MM.1S (cell line): Measurements from ENCODE around the gene UBAC1.
A peak's percentile ranks its signal among the peaks of the same experiment; 100 is the strongest.

Experiments
- DNase-seq: peaks from one replicate; pipeline ENCODE4 v3.0.0-alpha.2; 2015
- H2AFZ ChIP-seq: fragments of 300-600 bp; sonication (generic); 2 replicates; pipeline ENCODE4 v1.6.0; 2016; ENCODE audit warnings: antibody characterized with exemption, low read length
- H3F3A ChIP-seq: fragments of 300-600 bp; sonication (generic); 2 replicates; pipeline ENCODE4 v1.6.1; 2016; ENCODE audit warnings: mild to moderate bottlenecking, antibody characterized with exemption, low read length, moderate library complexity, mixed read lengths; ENCODE audit not compliant: insufficient read depth
- H3K27ac ChIP-seq: fragments of 300-600 bp; sonication (generic); 2 replicates; pipeline ENCODE4 v1.5.1; 2016; ENCODE audit warnings: mild to moderate bottlenecking, low read length
- H3K27me3 ChIP-seq: fragments of 300-600 bp; sonication (generic); replicated peaks from 2 replicates; pipeline ENCODE4 v1.6.0; 2016; ENCODE audit warnings: low read length; ENCODE audit not compliant: insufficient read depth
- H3K36me3 ChIP-seq: fragments of 300-600 bp; sonication (generic); replicated peaks from 2 replicates; pipeline ENCODE4 v1.6.1; 2016; ENCODE audit warnings: mild to moderate bottlenecking, low read length, mixed read lengths; ENCODE audit not compliant: insufficient read depth
- H3K4me1 ChIP-seq: fragments of 300-600 bp; sonication (generic); 2 replicates; pipeline ENCODE4 v1.6.1; 2016; ENCODE audit warnings: low read length, mixed read lengths
- H3K4me2 ChIP-seq: fragments of 300-600 bp; sonication (generic); 2 replicates; pipeline ENCODE4 v1.6.0; 2016; ENCODE audit warnings: low read depth, low read length
- H3K4me3 ChIP-seq: fragments of 300-600 bp; sonication (generic); 2 replicates; pipeline ENCODE4 v1.5.1; 2016; ENCODE audit warnings: low read length, mixed read lengths
- H3K79me2 ChIP-seq: fragments of 300-600 bp; sonication (generic); 2 replicates; pipeline ENCODE4 v1.6.1; 2016; ENCODE audit warnings: mixed run types, low read length, mixed read lengths
- H3K9ac ChIP-seq: fragments of 300-600 bp; sonication (generic); 2 replicates; pipeline ENCODE4 v1.6.1; 2016; ENCODE audit warnings: low read length, mixed read lengths
- H3K9me2 ChIP-seq: fragments of 300-600 bp; sonication (generic); replicated peaks from 2 replicates; pipeline ENCODE4 v1.6.1; 2016; ENCODE audit warnings: mild to moderate bottlenecking, low read length, mixed read lengths; ENCODE audit not compliant: insufficient read depth
- H3K9me3 ChIP-seq: fragments of 300-600 bp; sonication (generic); replicated peaks from 2 replicates; pipeline ENCODE4 v1.6.1; 2016; ENCODE audit warnings: mild to moderate bottlenecking, low read length, mixed read lengths; ENCODE audit not compliant: insufficient read depth
- H4K20me1 ChIP-seq: fragments of 300-600 bp; sonication (generic); 2 replicates; pipeline ENCODE4 v1.6.1; 2016; ENCODE audit warnings: mild to moderate bottlenecking, low read length, moderate library complexity, mixed read lengths; ENCODE audit not compliant: insufficient read depth
- CTCF ChIP-seq: fragments of 300-600 bp; sonication (generic); IDR thresholded peaks from 2 replicates; pipeline ENCODE4 v1.5.1; 2016; ENCODE audit warnings: antibody characterized with exemption, low read length, mixed read lengths
- EZH2 ChIP-seq: fragments of 300-600 bp; sonication (generic); optimal IDR thresholded peaks from 2 replicates; pipeline ENCODE3; 2017; ENCODE audit warnings: low read depth, mild to moderate bottlenecking, antibody characterized with exemption, low read length, mixed read lengths
- EZH2phosphoT487 ChIP-seq: fragments of 300-600 bp; sonication (generic); IDR thresholded peaks from 2 replicates; pipeline ENCODE4 v1.6.1; 2018; ENCODE audit warnings: antibody characterized with exemption, low read length

Gene UBAC1

GRCh38 chr9:135961277-135961715, at the start of gene UBAC1:
Gene UBAC1, minus strand, starts transcription at chr9:135961373. Its CDS starts 211 bp downstream, at chr9:135961162.
- peak within 1 kb of the TSS; percentile 43; the same call in 1 of the 2 replicates for H3K27ac ChIP-seq
- no peaks in the 10 kb centered on the region for H3F3A ChIP-seq
- peak within 1 kb of the TSS; percentile 94 for H3K4me2 ChIP-seq
- H3K9me2 ChIP-seq: no peaks in the 10 kb centered on the region
- H3K4me1 ChIP-seq: 0 out of 2 replicates have a peak, but pooled peaks cover 7% of the 10 kb centered on the region
- H3K9ac ChIP-seq: peak within 1 kb of the TSS; percentile 88
- no peaks in the 10 kb centered on the region for H3K36me3 ChIP-seq
- peak within 1 kb of the TSS; percentile 94 for H3K4me3 ChIP-seq
- peak within 1 kb of the TSS; percentile 81 for H2AFZ ChIP-seq
- H3K27me3 ChIP-seq: peaks cover 45% of the 10 kb centered on the region
- peak; percentile 96 for DNase-seq
- no peaks in the 10 kb centered on the region for H3K9me3 ChIP-seq
- H3K79me2 ChIP-seq: peaks cover 46% of the 10 kb centered on the region
- H4K20me1 ChIP-seq: peaks cover 3% of the 10 kb centered on the region; the same call in 1 of the 2 replicates
- TF ChIP-seq CTCF (no peak), EZH2phosphoT487 (no peak), EZH2 (no peak)

- H3K4me2 ChIP-seq: no peak overlapping the region
- no peak overlapping the region for H2AFZ ChIP-seq
- no peak for DNase-seq
- TF ChIP-seq EZH2 (no peak), EZH2phosphoT487 (no peak), CTCF (no peak)
- no peak overlapping the region for H3K9ac ChIP-seq
- H3K27ac ChIP-seq: no peak overlapping the region
- no peaks in the 10 kb centered on the region for H3K9me3 ChIP-seq
- H3F3A ChIP-seq: no peaks in the 10 kb centered on the region
- H3K79me2 ChIP-seq: no peaks in the 10 kb centered on the region
- no peaks in the 10 kb centered on the region for H4K20me1 ChIP-seq
- peaks cover 94% of the 10 kb centered on the region for H3K27me3 ChIP-seq
- no peaks in the 10 kb centered on the region for H3K9me2 ChIP-seq
- no peaks in the 10 kb centered on the region for H3K4me1 ChIP-seq
- H3K4me3 ChIP-seq: no peak overlapping the region
- H3K36me3 ChIP-seq: no peaks in the 10 kb centered on the region
These were observed 49.6 kb upstream of the UBAC1 start for GRCh38 chr9:136010615-136011361.

GRCh38 chr9:136010176-136010575, 49.0 kb upstream of the UBAC1 start:
- no peaks in the 10 kb centered on the region for H3F3A ChIP-seq
- no peaks in the 10 kb centered on the region for H3K36me3 ChIP-seq
- H3K4me1 ChIP-seq: no peaks in the 10 kb centered on the region
- no peaks in the 10 kb centered on the region for H3K9me2 ChIP-seq
- peaks cover 94% of the 10 kb centered on the region for H3K27me3 ChIP-seq
- no peaks in the 10 kb centered on the region for H3K79me2 ChIP-seq
- no peak overlapping the region for H3K4me3 ChIP-seq
- H3K4me2 ChIP-seq: no peak overlapping the region
- no peak for DNase-seq
- TF ChIP-seq CTCF (no peak), EZH2 (no peak), EZH2phosphoT487 (no peak)
- H2AFZ ChIP-seq: no peak overlapping the region
- H3K9ac ChIP-seq: no peak overlapping the region
- no peaks in the 10 kb centered on the region for H4K20me1 ChIP-seq
- no peak overlapping the region for H3K27ac ChIP-seq
- no peaks in the 10 kb centered on the region for H3K9me3 ChIP-seq
